SK-N-SH (cell line): ENCODE measurements around the gene P2RY8. TPM values are rescaled to one million over a fixed set of nuclear protein-coding genes. Genes with fewer than 3 reads are reported as not detected.

Experiments used
- CTCF ChIA-PET: fragments of 300-600, 350-600 bp; formaldehyde crosslinking; extraction: SDS; loops from one replicate; lab custom pipeline; 2021; lab: Yijun Ruan, JAX
- POLR2A ChIA-PET: fragments of 350-600 bp; sonication (Branson Sonifier 250); formaldehyde crosslinking; extraction: SDS; loops from one replicate; lab custom pipeline; 2020; ENCODE audit warnings: antibody characterized with exemption, inconsistent platforms; lab: Yijun Ruan, JAX
- DNase-seq: peaks from one replicate; pipeline ENCODE4 v3.0.0; 2012
- H2AFZ ChIP-seq: fragments of 200-600 bp; sonication (generic); 2 replicates; pipeline ENCODE4 v1.8.1; 2016; ENCODE audit warnings: antibody characterized with exemption, mild to moderate bottlenecking, low read depth
- H3F3A ChIP-seq: fragments of 200-600 bp; sonication (generic); replicated peaks from 2 replicates; pipeline ENCODE3; 2016; ENCODE audit warnings: antibody characterized with exemption, mild to moderate bottlenecking; ENCODE audit not compliant: insufficient read depth
- H3K27ac ChIP-seq, 2 experiments: fragments of 200-500 bp in 1 of 2; fragments of 200-600 bp in 1 of 2; sonication (Bioruptor generic) in 1 of 2; sonication (generic), shearing (Covaris generic) in 1 of 2; 2 replicates each; pipeline versions ENCODE4 v1.5.1 to v1.6.1; 2014 to 2016; ENCODE audit warnings: low read depth in 2 of 2, inconsistent platforms in 1 of 2, low read length in 1 of 2, mild to moderate bottlenecking in 1 of 2, mixed read lengths in 1 of 2
- H3K27me3 ChIP-seq: fragments of 200-600 bp; sonication (generic), shearing (Covaris generic); 2 replicates; pipeline ENCODE4 v1.6.1; 2016; ENCODE audit warnings: mixed run types; ENCODE audit not compliant: insufficient read depth
- H3K36me3 ChIP-seq, 2 experiments: fragments of 200-500 bp in 1 of 2; fragments of 200-600 bp in 1 of 2; sonication (Bioruptor generic) in 1 of 2; sonication (generic) in 1 of 2; replicated peaks in 1 of 2; 2 replicates each; pipeline versions ENCODE3 to v1.5.1; 2014 to 2016; ENCODE audit warnings: low read length in 1 of 2, mild to moderate bottlenecking in 1 of 2; ENCODE audit not compliant: insufficient read depth in 2 of 2, control insufficient read depth in 1 of 2
- H3K4me1 ChIP-seq, 2 experiments: fragments of 200-500 bp in 1 of 2; fragments of 200-600 bp in 1 of 2; sonication (Bioruptor generic) in 1 of 2; sonication (generic), shearing (Covaris generic) in 1 of 2; 2 replicates each; pipeline versions ENCODE4 v1.5.1 to v1.6.1; 2014 to 2016; ENCODE audit warnings: low read depth in 1 of 2, low read length in 1 of 2, mixed run types in 1 of 2; ENCODE audit not compliant: insufficient read depth in 2 of 2, control insufficient read depth in 1 of 2
- H3K4me2 ChIP-seq: fragments of 200-600 bp; sonication (generic), shearing (Covaris generic); 2 replicates; pipeline ENCODE4 v1.6.1; 2017; ENCODE audit warnings: mixed run types
- H3K4me3 ChIP-seq, 2 experiments: fragments of 200-500 bp in 1 of 2; fragments of 200-600 bp in 1 of 2; sonication (Bioruptor generic) in 1 of 2; sonication (generic), shearing (Covaris generic) in 1 of 2; 2 replicates each; pipeline versions ENCODE4 v1.5.1 to v1.8.1; 2014 to 2016; ENCODE audit warnings: low read depth in 2 of 2, inconsistent platforms in 1 of 2, low read length in 1 of 2, mild to moderate bottlenecking in 1 of 2, mixed read lengths in 1 of 2, moderate library complexity in 1 of 2
- H3K79me2 ChIP-seq: fragments of 200-600 bp; sonication (generic); 2 replicates; pipeline ENCODE4 v1.8.1; 2017; ENCODE audit warnings: mild to moderate bottlenecking; ENCODE audit not compliant: insufficient read depth
- H3K9ac ChIP-seq: fragments of 200-600 bp; sonication (generic); 2 replicates; pipeline ENCODE4 v1.6.1; 2017; ENCODE audit warnings: mixed run types
- H3K9me2 ChIP-seq: fragments of 200-600 bp; sonication (generic); 2 replicates; pipeline ENCODE4 v1.6.1; 2017; ENCODE audit warnings: mixed run types
- H3K9me3 ChIP-seq: fragments of 200-600 bp; sonication (generic); 2 replicates; pipeline ENCODE4 v1.6.1; 2017; ENCODE audit warnings: mixed run types, mild to moderate bottlenecking, moderate library complexity
- H4K20me1 ChIP-seq: fragments of 200-600 bp; sonication (generic); 2 replicates; pipeline ENCODE4 v1.6.1; 2017; ENCODE audit warnings: mild to moderate bottlenecking, mixed run types; ENCODE audit not compliant: insufficient read depth
- CHD2 ChIP-seq: fragments of 150-350 bp; IDR thresholded peaks from 2 replicates; pipeline ENCODE4 v1.6.1; 2018; ENCODE audit warnings: low read length; ENCODE audit not compliant: partially characterized antibody
- CTCF ChIP-seq: fragments of 200-600 bp; sonication (generic); IDR thresholded peaks from 2 replicates; pipeline ENCODE4 v1.6.1; 2017; ENCODE audit warnings: antibody characterized with exemption, mild to moderate bottlenecking, moderate library complexity
- EP300 ChIP-seq, 2 experiments: IDR thresholded peaks; 2 replicates each; pipeline versions ENCODE4 v1.4.0 to v1.6.1; 2012; ENCODE audit warnings: borderline replicate concordance in 1 of 2, low read depth in 1 of 2, low read length in 1 of 2
- GABPA ChIP-seq: IDR thresholded peaks from 2 replicates; pipeline ENCODE4 v1.4.0; 2012; ENCODE audit warnings: low read depth, mild to moderate bottlenecking
- POLR2AphosphoS5 ChIP-seq: IDR thresholded peaks from 2 replicates; pipeline ENCODE4 v1.6.1; 2012; ENCODE audit warnings: low read depth, low read length
- REST ChIP-seq: IDR thresholded peaks from 2 replicates; pipeline ENCODE4 v1.6.1; 2012; ENCODE audit warnings: mild to moderate bottlenecking, low read depth, low read length, moderate library complexity
- RFX5 ChIP-seq: IDR thresholded peaks from 2 replicates; pipeline ENCODE4 v1.6.1; 2012; ENCODE audit warnings: mild to moderate bottlenecking, improper control_type of control experiment, low read length
- RXRA ChIP-seq: IDR thresholded peaks from 2 replicates; pipeline ENCODE4 v1.4.0; 2012; ENCODE audit warnings: low read depth, mild to moderate bottlenecking, borderline replicate concordance
- SIN3A ChIP-seq: IDR thresholded peaks from 2 replicates; pipeline ENCODE4 v1.6.1; 2012; ENCODE audit warnings: low read depth, mild to moderate bottlenecking, low read length, moderate library complexity, borderline replicate concordance
- TAF1 ChIP-seq: IDR thresholded peaks from 2 replicates; pipeline ENCODE4 v1.6.1; 2012; ENCODE audit warnings: low read depth, mild to moderate bottlenecking, low read length, moderate library complexity, borderline replicate concordance
- TCF12 ChIP-seq: IDR thresholded peaks from 2 replicates; pipeline ENCODE4 v1.4.0; 2012
- YY1 ChIP-seq: IDR thresholded peaks from 2 replicates; pipeline ENCODE4 v1.4.0; 2012; ENCODE audit warnings: low read depth, mild to moderate bottlenecking
- WGBS: methylation state at CpG from one replicate; pipeline ENCODE4 v1.1.6; 2017; ENCODE audit warnings: low lambda C conversion rate; 5-methylcytosine and 5-hydroxymethylcytosine counted together
- polyA plus RNA-seq, 3 experiments: library from polyadenylated mRNA; depleted of rRNA; stranded (reverse); fragments of >200 nt; gene quantifications; 2 replicates each; pipeline ENCODE4 v1.2.3, GENCODE V29; 2012
- TF ChIP-seq, protein P1 (sequence below): fragments of 150-350 bp; IDR thresholded peaks from 2 replicates; pipeline ENCODE4 v1.6.1; 2017; ENCODE audit warnings: antibody characterized with exemption, low read length, low read depth, borderline replicate concordance

P2RY8 gene
- polyA plus RNA-seq, 1 of the 3 experiments (the other 2 are of a cell fraction): 0.08 TPM

DNA sequence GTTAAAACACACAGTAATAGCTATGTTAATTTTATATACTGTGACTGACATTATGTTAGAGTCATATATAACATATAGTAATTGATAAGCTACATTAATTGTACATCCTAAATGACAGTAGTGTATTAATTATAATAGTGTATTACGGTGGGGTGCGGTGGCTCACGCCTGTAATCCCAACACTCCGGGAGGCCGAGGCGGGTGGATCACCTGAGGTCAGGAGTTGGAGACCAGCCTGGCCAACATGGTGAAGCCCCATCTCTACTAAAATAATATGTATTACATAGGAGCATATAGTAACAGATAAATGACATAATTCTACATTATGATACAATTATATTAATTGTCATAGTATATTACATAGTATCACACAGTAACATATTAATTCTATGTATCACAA, 96.5 kb downstream of the P2RY8 start:
- no peaks in the 10 kb centered on the region for H3F3A ChIP-seq
- H3K4me1 ChIP-seq: no peaks in the 10 kb centered on the region
- H3K9ac ChIP-seq: no peak overlapping the region
- no peak overlapping the region for H3K4me2 ChIP-seq
- DNase-seq: no peak
- H3K9me3 ChIP-seq: no peaks in the 10 kb centered on the region
- H3K36me3 ChIP-seq: peaks cover 3 to 9% of the 10 kb centered on the region in 2 experiments
- H3K4me3 ChIP-seq: no peak overlapping the region
- 97% methylated on average over 6 of the region's 6 CpGs for WGBS
- ChIA-PET POLR2A (no interaction called here), CTCF (no interaction called here)
- peaks cover 19% of the 10 kb centered on the region for H3K79me2 ChIP-seq
- no peak for TF ChIP-seq TCF12
- no peak for TF ChIP-seq POLR2AphosphoS5
- TF ChIP-seq CHD2: no peak
- H3K27me3 ChIP-seq: no peaks in the 10 kb centered on the region
- H3K27ac ChIP-seq: no peak overlapping the region
- no peaks in the 10 kb centered on the region for H3K9me2 ChIP-seq
- no peaks in the 10 kb centered on the region for H4K20me1 ChIP-seq
- no peak overlapping the region for H2AFZ ChIP-seq

DNA sequence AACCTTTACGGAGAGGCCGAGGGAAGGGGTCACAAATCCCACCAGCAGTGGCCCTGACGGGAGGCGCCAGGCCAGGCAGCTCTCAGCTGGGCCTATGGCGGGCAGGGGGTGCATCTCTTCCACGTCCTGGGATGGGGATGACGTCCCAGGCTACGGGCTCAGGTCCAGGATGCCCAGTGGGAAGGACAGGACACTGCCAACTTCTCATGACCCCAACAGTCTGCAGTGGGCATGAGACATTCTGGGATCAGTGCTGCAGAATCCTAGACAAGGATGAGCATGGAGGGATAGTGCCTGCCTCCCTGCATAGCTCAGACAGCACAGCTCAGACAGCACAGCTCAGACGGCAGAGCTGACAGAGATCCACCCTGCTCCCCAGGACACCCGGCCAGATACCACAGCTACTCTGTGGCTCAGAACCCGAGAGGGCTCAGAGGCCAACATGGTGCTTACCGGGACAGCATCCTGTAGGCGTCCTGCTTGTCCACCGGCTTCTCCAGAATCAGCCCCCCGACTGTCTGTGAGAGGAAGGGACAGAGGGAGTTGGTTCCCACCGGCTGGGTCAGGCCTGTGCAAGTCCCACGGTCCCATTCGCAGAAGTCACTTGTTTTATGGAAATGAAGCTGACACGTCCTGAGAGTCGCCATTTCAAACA, 101.6 kb downstream of the P2RY8 start:
- 96% methylated on average over 12 of the region's 20 CpGs for WGBS
- Histone ChIP-seq H3K4me3 (no peak overlapping the region), H4K20me1 (no peaks in the 10 kb centered on the region), H3K9me2 (no peaks in the 10 kb centered on the region), H3F3A (no peaks in the 10 kb centered on the region), H3K36me3 (peaks cover 3 to 4% of the 10 kb centered on the region in 2 experiments), H3K27me3 (no peaks in the 10 kb centered on the region), H3K4me2 (no peak overlapping the region), H3K4me1 (no peaks in the 10 kb centered on the region), H3K79me2 (no peaks in the 10 kb centered on the region), H3K9me3 (no peaks in the 10 kb centered on the region), H3K9ac (no peak overlapping the region), H3K27ac (no peak overlapping the region), H2AFZ (no peak overlapping the region)
- TF ChIP-seq TCF12 (no peak), EP300 (IDR thresholded peaks at IDR 0.05; ENCODE audit: borderline replicate concordance in 1 of 2, low read depth in 1 of 2, low read length in 1 of 2) (no peak), RFX5 (no peak), SIN3A (no peak), YY1 (no peak)
- ChIA-PET CTCF (no interaction called here), POLR2A (no interaction called here)
- no peak for DNase-seq

GRCh38 chrX:1434871-1435240, 102.1 kb downstream of the P2RY8 start:
- no peak for DNase-seq
- H3F3A ChIP-seq: no peaks in the 10 kb centered on the region
- H3K9me3 ChIP-seq: no peaks in the 10 kb centered on the region
- no peak overlapping the region for H3K27ac ChIP-seq
- no peak overlapping the region for H2AFZ ChIP-seq
- H4K20me1 ChIP-seq: no peaks in the 10 kb centered on the region
- no peak overlapping the region for H3K9ac ChIP-seq
- H3K4me2 ChIP-seq: no peak overlapping the region
- peaks cover 3 to 4% of the 10 kb centered on the region in 2 experiments for H3K36me3 ChIP-seq
- no peaks in the 10 kb centered on the region for H3K27me3 ChIP-seq
- no peaks in the 10 kb centered on the region for H3K79me2 ChIP-seq
- H3K4me1 ChIP-seq: no peaks in the 10 kb centered on the region
- H3K9me2 ChIP-seq: no peaks in the 10 kb centered on the region
- H3K4me3 ChIP-seq: no peak overlapping the region
- CTCF ChIA-PET: no interaction called here
- 96% methylated on average over 22 of the region's 22 CpGs for WGBS
- POLR2A ChIA-PET: no interaction called here
- TF ChIP-seq, protein P1, sequence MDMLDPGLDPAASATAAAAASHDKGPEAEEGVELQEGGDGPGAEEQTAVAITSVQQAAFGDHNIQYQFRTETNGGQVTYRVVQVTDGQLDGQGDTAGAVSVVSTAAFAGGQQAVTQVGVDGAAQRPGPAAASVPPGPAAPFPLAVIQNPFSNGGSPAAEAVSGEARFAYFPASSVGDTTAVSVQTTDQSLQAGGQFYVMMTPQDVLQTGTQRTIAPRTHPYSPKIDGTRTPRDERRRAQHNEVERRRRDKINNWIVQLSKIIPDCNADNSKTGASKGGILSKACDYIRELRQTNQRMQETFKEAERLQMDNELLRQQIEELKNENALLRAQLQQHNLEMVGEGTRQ: no peak
- TF ChIP-seq GABPA (no peak), POLR2AphosphoS5 (no peak), CTCF (no peak), TAF1 (no peak), REST (no peak), RXRA (no peak)
